Upper lobe of left lung (tissue), 4 donors: ENCODE data around the gene NKX2-1.

Experiments used
- CTCF ChIP-seq, 6 experiments: fragments of 450-650 bp in 4 of 6; fragments of 200-600 bp in 2 of 6; sonication (generic) in 2 of 6; IDR thresholded peaks; one replicate each; pipeline ENCODE4 v1.5.1; 2016 to 2019; ENCODE audit warnings: antibody characterized with exemption in 6 of 6
- EP300 ChIP-seq, 4 donors: sonication (generic); formaldehyde crosslinking; IDR thresholded peaks; one replicate each; pipeline ENCODE4 v1.5.1; 2017; ENCODE audit warnings: antibody characterized with exemption in 4 of 4, control low read depth in 2 of 4
- POLR2A ChIP-seq, 4 donors: fragments of 450-650 bp; IDR thresholded peaks; one replicate each; pipeline ENCODE4 v1.5.1; 2016 to 2017; ENCODE audit warnings: antibody characterized with exemption in 4 of 4, mild to moderate bottlenecking in 2 of 4
- POLR2AphosphoS5 ChIP-seq, 2 donors: sonication (generic); formaldehyde crosslinking; IDR thresholded peaks; one replicate each; pipeline ENCODE4 v1.5.1; 2017; ENCODE audit warnings: antibody characterized with exemption in 2 of 2

DNA sequence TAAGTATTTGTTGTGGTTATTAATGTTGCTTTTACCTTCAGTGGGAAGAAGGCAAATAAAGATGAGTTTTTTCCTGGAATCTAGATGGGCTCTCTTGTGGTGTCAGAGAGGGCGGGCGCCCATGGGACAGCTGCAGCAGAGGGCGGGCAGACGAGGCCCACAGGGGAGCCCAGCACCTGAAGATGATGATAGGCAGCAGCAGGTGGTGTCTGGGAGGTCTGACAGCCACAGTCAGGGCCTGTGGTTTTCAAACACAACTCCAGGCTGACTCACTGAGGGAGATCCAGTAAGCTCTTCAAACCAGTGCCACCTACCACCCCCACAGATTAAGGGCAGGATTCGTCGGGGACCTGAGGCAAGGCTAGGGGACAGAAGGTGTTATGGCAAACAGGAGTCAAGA is 42.8 kb downstream of the NKX2-1 start:
- TF ChIP-seq CTCF (IDR thresholded peaks at IDR 0.05) (no peak), POLR2A (IDR thresholded peaks at IDR 0.05) (no peak), POLR2AphosphoS5 (IDR thresholded peaks at IDR 0.05) (no peak), EP300 (IDR thresholded peaks at IDR 0.05) (no peak)
